Neural cell (in vitro differentiated cells): Measurements from ENCODE around the gene TTC39C. TPM values are rescaled to one million over a fixed set of nuclear protein-coding genes. Genes with fewer than 3 reads are reported as not detected.

Source experiments
- H2AFZ ChIP-seq: fragments of 200-600, 300-800 bp; sonication (generic), shearing (Covaris generic); 2 replicates; pipeline ENCODE4 v1.6.0; 2014; ENCODE audit warnings: low read depth, mild to moderate bottlenecking, antibody characterized with exemption, low read length, moderate library complexity
- H3F3A ChIP-seq: fragments of 200-600 bp; shearing (Covaris generic); 2 replicates; pipeline ENCODE4 v1.6.1; 2016; ENCODE audit warnings: mild to moderate bottlenecking, moderate library complexity, mixed read lengths, antibody characterized with exemption, low read length; ENCODE audit not compliant: insufficient read depth, poor library complexity, severe bottlenecking
- H3K27ac ChIP-seq: fragments of 200-600, 300-800 bp; sonication (generic), shearing (Covaris generic); 2 replicates; pipeline ENCODE4 v1.5.1; 2014; ENCODE audit warnings: mild to moderate bottlenecking, low read length, moderate library complexity
- H3K27me3 ChIP-seq: fragments of 300-800, 200-600 bp; sonication (generic), shearing (Covaris generic); 2 replicates; pipeline ENCODE4 v1.6.0; 2014; ENCODE audit warnings: mild to moderate bottlenecking, low read depth, low read length, moderate library complexity; ENCODE audit not compliant: insufficient read depth
- H3K36me3 ChIP-seq: fragments of 300-800, 200-600 bp; sonication (generic), shearing (Covaris generic); 2 replicates; pipeline ENCODE4 v1.5.1; 2014; ENCODE audit warnings: mild to moderate bottlenecking, antibody characterized with exemption, low read length, moderate library complexity; ENCODE audit not compliant: insufficient read depth
- H3K4me2 ChIP-seq: fragments of 300-800, 200-600 bp; sonication (generic), shearing (Covaris generic); 2 replicates; pipeline ENCODE4 v1.6.0; 2014; ENCODE audit warnings: mild to moderate bottlenecking, low read length
- H3K4me3 ChIP-seq: fragments of 300-800, 200-600 bp; sonication (generic), shearing (Covaris generic); 2 replicates; pipeline ENCODE4 v1.5.1; 2014; ENCODE audit warnings: mild to moderate bottlenecking, low read length, moderate library complexity
- H3K79me2 ChIP-seq: fragments of 200-600 bp; shearing (Covaris generic); replicated peaks from 2 replicates; pipeline ENCODE4 v1.6.0; 2014; ENCODE audit warnings: mild to moderate bottlenecking, low read length, moderate library complexity; ENCODE audit not compliant: insufficient read depth
- H3K9ac ChIP-seq: fragments of 300-800, 200-600 bp; sonication (generic), shearing (Covaris generic); 2 replicates; pipeline ENCODE4 v1.6.1; 2016; ENCODE audit warnings: mild to moderate bottlenecking, low read length, mixed read lengths
- H3K9me2 ChIP-seq: fragments of 200-600 bp; shearing (Covaris generic); 2 replicates; pipeline ENCODE4 v1.6.1; 2016; ENCODE audit warnings: mild to moderate bottlenecking, low read length, mixed read lengths; ENCODE audit not compliant: insufficient read depth
- H3K9me3 ChIP-seq: fragments of 200-600, 300-800 bp; sonication (generic), shearing (Covaris generic); 2 replicates; pipeline ENCODE4 v1.6.1; 2016; ENCODE audit warnings: mild to moderate bottlenecking, mixed run types, low read length, moderate library complexity, mixed read lengths
- H4K20me1 ChIP-seq: fragments of 200-600 bp; shearing (Covaris generic); 2 replicates; pipeline ENCODE4 v1.6.1; 2016; ENCODE audit warnings: mild to moderate bottlenecking, mixed run types; ENCODE audit not compliant: insufficient read depth
- CTCF ChIP-seq: fragments of 450-650 bp; IDR thresholded peaks from 2 replicates; pipeline ENCODE4 v1.5.1; 2014; ENCODE audit warnings: antibody characterized with exemption, mild to moderate bottlenecking, moderate library complexity; ENCODE audit not compliant: poor library complexity, severe bottlenecking
- EP300 ChIP-seq: fragments of 450-650 bp; conservative IDR thresholded peaks from 2 replicates; pipeline ENCODE4 v1.6.1; 2014; ENCODE audit warnings: antibody characterized with exemption, mild to moderate bottlenecking, moderate library complexity; ENCODE audit not compliant: poor library complexity, severe bottlenecking
- EZH2 ChIP-seq: fragments of 200-600, 300-800 bp; shearing (Covaris generic), sonication (generic); IDR thresholded peaks from 2 replicates; pipeline ENCODE4 v1.6.1; 2014; ENCODE audit warnings: antibody characterized with exemption, low read length, borderline replicate concordance, mild to moderate bottlenecking; ENCODE audit not compliant: insufficient read depth, poor library complexity, severe bottlenecking
- MXI1 ChIP-seq: fragments of 450-650 bp; conservative IDR thresholded peaks from 2 replicates; pipeline ENCODE4 v1.6.1; 2014; ENCODE audit warnings: antibody characterized with exemption, mild to moderate bottlenecking; ENCODE audit not compliant: poor library complexity, severe bottlenecking
- POLR2AphosphoS5 ChIP-seq: IDR thresholded peaks from 2 replicates; pipeline ENCODE4 v1.6.1; 2012
- RAD21 ChIP-seq: fragments of 450-650 bp; conservative IDR thresholded peaks from 2 replicates; pipeline ENCODE4 v1.6.1; 2014; ENCODE audit warnings: antibody characterized with exemption, mild to moderate bottlenecking, moderate library complexity
- REST ChIP-seq: IDR thresholded peaks from 2 replicates; pipeline ENCODE4 v1.6.1; 2012; ENCODE audit warnings: borderline replicate concordance
- SMC3 ChIP-seq: fragments of 450-650 bp; conservative IDR thresholded peaks from 2 replicates; pipeline ENCODE4 v1.6.1; 2014; ENCODE audit warnings: antibody characterized with exemption, mild to moderate bottlenecking, moderate library complexity; ENCODE audit not compliant: poor library complexity
- TAF1 ChIP-seq: IDR thresholded peaks from 2 replicates; pipeline ENCODE4 v1.6.1; 2012; ENCODE audit warnings: low read depth
- polyA plus RNA-seq: library from polyadenylated mRNA; depleted of rRNA; stranded (reverse); fragments of >200 nt; gene quantifications from 2 replicates; pipeline ENCODE4 v1.2.3, GENCODE V29; 2014

TTC39C gene
- polyA plus RNA-seq, 1 donor from 2014 or later = 19.9 TPM

- no peaks in the 10 kb centered on the region for H3K27me3 ChIP-seq
- no peaks in the 10 kb centered on the region for H3K36me3 ChIP-seq
- H3K79me2 ChIP-seq = no peaks in the 10 kb centered on the region
- H3K4me3 ChIP-seq = no peak overlapping the region
- H3K9me3 ChIP-seq = no peaks in the 10 kb centered on the region
- no peak overlapping the region for H2AFZ ChIP-seq
- no peaks in the 10 kb centered on the region for H3K9me2 ChIP-seq
- no peak for TF ChIP-seq EZH2
- TF ChIP-seq EP300 = no peak
- TF ChIP-seq POLR2AphosphoS5 = no peak
- TF ChIP-seq SMC3 = no peak
- TF ChIP-seq RAD21 = no peak
- TF ChIP-seq REST = no peak
- TF ChIP-seq CTCF = no peak
- TF ChIP-seq MXI1 = no peak
- TF ChIP-seq TAF1 = no peak
- H3F3A ChIP-seq = no peaks in the 10 kb centered on the region
- no peak overlapping the region for H3K4me2 ChIP-seq
- H4K20me1 ChIP-seq = no peaks in the 10 kb centered on the region
- H3K27ac ChIP-seq = no peak overlapping the region
- H3K9ac ChIP-seq = no peak overlapping the region
These were observed 50.0 kb downstream of the TTC39C start for GRCh38 chr18:24064391-24065100.

- Histone ChIP-seq H3K79me2 (no peaks in the 10 kb centered on the region), H3K27me3 (no peaks in the 10 kb centered on the region), H3K4me3 (no peak overlapping the region), H4K20me1 (no peaks in the 10 kb centered on the region), H3K27ac (no peak overlapping the region), H3K9me3 (no peaks in the 10 kb centered on the region), H3K9me2 (no peaks in the 10 kb centered on the region), H3K4me2 (no peak overlapping the region), H3K9ac (no peak overlapping the region), H2AFZ (no peak overlapping the region), H3F3A (no peaks in the 10 kb centered on the region), H3K36me3 (no peaks in the 10 kb centered on the region)
- no peak for TF ChIP-seq REST
- TF ChIP-seq EP300 = no peak
- no peak for TF ChIP-seq EZH2
- no peak for TF ChIP-seq MXI1
- TF ChIP-seq RAD21 = no peak
- no peak for TF ChIP-seq SMC3
- no peak for TF ChIP-seq CTCF
- TF ChIP-seq POLR2AphosphoS5 = no peak
- TF ChIP-seq TAF1 = no peak
These were observed 51.4 kb downstream of the TTC39C start for GRCh38 chr18:24065906-24066305.
